ENCODE data around the gene THTPA.

DNA sequence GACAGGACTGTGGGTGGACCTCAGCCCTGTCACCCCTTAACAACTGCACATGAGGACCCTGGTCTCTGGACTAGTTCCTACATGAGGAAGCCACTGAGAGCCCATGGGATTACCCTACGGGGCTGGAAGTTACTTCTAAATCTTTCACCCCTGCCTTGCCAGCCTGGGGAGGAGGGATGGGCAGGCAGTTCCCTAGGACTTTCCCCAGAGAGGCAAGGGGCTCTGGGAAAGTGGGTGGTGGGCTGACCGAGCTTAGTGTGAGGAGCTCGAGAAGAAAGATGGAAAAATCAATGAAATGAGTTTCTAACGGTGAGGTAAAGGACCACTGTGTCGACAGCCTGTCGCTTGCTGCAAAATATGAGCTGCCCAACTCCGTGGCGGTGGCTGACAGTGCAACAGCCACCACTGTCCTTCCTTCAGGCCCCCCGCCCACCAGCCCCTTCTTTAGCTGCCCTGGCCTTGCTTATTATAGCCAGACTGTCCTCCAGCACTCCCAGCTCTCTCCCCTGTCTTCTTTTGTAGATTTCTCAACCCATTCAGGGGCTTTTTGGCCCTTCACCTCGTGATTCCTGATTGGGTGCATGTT, 9.5 kb upstream of the THTPA start:
- TF ChIP-seq POLR2A (IDR thresholded peaks at IDR 0.05; ENCODE audit: low read length) (no peak), GATA1 (IDR thresholded peaks at IDR 0.05; ENCODE audit: low read depth, low read length) (no peak)

Data from erythroblast (primary cell).